HepG2 (cell line): ENCODE measurements around the gene MAP1LC3A. TPM values are rescaled to one million over a fixed set of nuclear protein-coding genes. Genes with fewer than 3 reads are reported as not detected.

ENCODE experiments used
- FOSL1 ChIP-seq: sonication (generic); formaldehyde crosslinking; IDR thresholded peaks from 2 replicates; pipeline ENCODE4 v1.9.0; 2021; ENCODE audit warnings: missing genetic modification reagents, borderline replicate concordance
- IRF9 ChIP-seq: sonication (generic); formaldehyde crosslinking; IDR thresholded peaks from 2 replicates; pipeline ENCODE4 v1.8.0; 2022; ENCODE audit warnings: missing genetic modification reagents, mild to moderate bottlenecking, borderline replicate concordance
- MBNL3 ChIP-seq: fragments of 250-450 bp; sonication (Bioruptor Pico); conservative IDR thresholded peaks from 2 replicates; pipeline ENCODE4 v1.8.0; 2022; ENCODE audit warnings: mild to moderate bottlenecking, inconsistent platforms
- MEF2D ChIP-seq: sonication (generic); formaldehyde crosslinking; IDR thresholded peaks from 2 replicates; pipeline ENCODE4 v1.5.1; 2020; ENCODE audit warnings: mild to moderate bottlenecking, missing genetic modification reagents
- NR2F1 ChIP-seq, 2 experiments: fragments of 450-650 bp in 1 of 2; formaldehyde crosslinking in 1 of 2; IDR thresholded peaks; 2 replicates each; pipeline versions ENCODE4 v1.5.0 to v1.6.1; 2016 to 2020; ENCODE audit warnings: mild to moderate bottlenecking in 1 of 2, missing compliant biosample characterization in 1 of 2, missing genetic modification reagents in 1 of 2, moderate library complexity in 1 of 2
- PCBP2 ChIP-seq: fragments of 200-400 bp; formaldehyde crosslinking; optimal IDR thresholded peaks from 2 replicates; pipeline ENCODE3; 2018; ENCODE audit warnings: low read length, low read depth; ENCODE audit not compliant: poor library complexity, severe bottlenecking
- POLR2AphosphoS5 ChIP-seq: IDR thresholded peaks from 2 replicates; pipeline ENCODE4 v1.6.1; 2012; ENCODE audit warnings: low read depth, low read length
- RXRB ChIP-seq: IDR thresholded peaks from 2 replicates; pipeline ENCODE4 v1.6.1; 2016; ENCODE audit warnings: borderline replicate concordance, missing genetic modification reagents, missing compliant biosample characterization
- ZBTB26 ChIP-seq: IDR thresholded peaks from 2 replicates; pipeline ENCODE4 v1.6.1; 2016; ENCODE audit warnings: missing compliant biosample characterization, missing genetic modification reagents, borderline replicate concordance
- ZMYM4 ChIP-seq: sonication (generic); formaldehyde crosslinking; IDR thresholded peaks from 2 replicates; pipeline ENCODE4 v1.8.1; 2023; ENCODE audit warnings: mild to moderate bottlenecking, missing genetic modification reagents
- ZNF101 ChIP-seq: sonication (generic); formaldehyde crosslinking; IDR thresholded peaks from 2 replicates; pipeline ENCODE4 v1.4.0; 2020; ENCODE audit warnings: mild to moderate bottlenecking, low read depth, missing genetic modification reagents, borderline replicate concordance
- ZNF318 ChIP-seq: sonication (generic); formaldehyde crosslinking; IDR thresholded peaks from 2 replicates; pipeline ENCODE4 v1.4.0; 2020; ENCODE audit warnings: mild to moderate bottlenecking, missing genetic modification reagents
- ZNF329 ChIP-seq: sonication (generic); formaldehyde crosslinking; IDR thresholded peaks from 2 replicates; pipeline ENCODE4 v1.9.0; 2021; ENCODE audit warnings: low read depth, mild to moderate bottlenecking, missing genetic modification reagents
- ZNF839 ChIP-seq: sonication (generic); formaldehyde crosslinking; IDR thresholded peaks from 2 replicates; pipeline ENCODE4 v1.4.0; 2020; ENCODE audit warnings: missing genetic modification reagents, mild to moderate bottlenecking, borderline replicate concordance
- ZSCAN12 ChIP-seq: sonication (generic); formaldehyde crosslinking; IDR thresholded peaks from 2 replicates; pipeline ENCODE4 v1.9.0; 2021; ENCODE audit warnings: mild to moderate bottlenecking, missing genetic modification reagents
- polyA plus RNA-seq, 8 experiments: library from polyadenylated mRNA; depleted of rRNA in 3 of 8; stranded (reverse) in 7 of 8; unstranded in 1 of 8; fragments of >200 nt; fragmentation: Illumina TruSeq in 4 of 8; extraction: Trizol in 4 of 8; gene quantifications; 2 replicates each; pipeline versions ENCODE4 v1.2.1 to v1.2.3, GENCODE V29; 2011 to 2016; ENCODE audit warnings: low read depth in 4 of 8, missing spikeins in 1 of 8, mixed read lengths in 1 of 8; ENCODE audit not compliant: insufficient read depth in 1 of 8
- total RNA-seq, 5 experiments: library from RNA; depleted of rRNA; stranded (reverse); fragments of >200 nt; fragmentation: Illumina TruSeq; extraction: Trizol; gene quantifications; 2 replicates each; pipeline ENCODE4 v1.2.3, GENCODE V29; 2016; ENCODE audit warnings: low read depth in 1 of 5

Gene MAP1LC3A
- total and polyA plus RNA-seq, 2 of the 13 experiments (the other 11 are each of a cell fraction or from before 2014, with no cell fraction given): not detected

- TF ChIP-seq ZNF318 (CRISPR knock-in tag) (no peak), ZMYM4 (CRISPR knock-in tag) (no peak), MBNL3 (CRISPR knock-in tag) (no peak), FOSL1 (CRISPR knock-in tag) (peak; percentile 89), IRF9 (CRISPR knock-in tag) (no peak), ZBTB26 (no peak; the same call in 1 of the 2 replicates), ZSCAN12 (peak; percentile 38; the same call in 1 of the 2 replicates), ZNF101 (CRISPR knock-in tag) (no peak), NR2F1 (CRISPR knock-in tag; IDR thresholded peaks at IDR 0.05) (peak in 1 of 2 experiments; percentile 64; a peak in 2 of 4 replicates), RXRB (CRISPR knock-in tag) (peak; percentile 92), ZNF329 (CRISPR knock-in tag) (no peak), ZNF839 (peak; percentile 74), MEF2D (CRISPR knock-in tag) (peak; percentile 85), PCBP2 (no peak), POLR2AphosphoS5 (no peak)
Measured at GRCh38 chr20:34525709-34526416, 32.7 kb upstream of the MAP1LC3A start (continued).
